ENCODE results near the gene CATSPER1. TPM values are rescaled to one million over a fixed set of nuclear protein-coding genes. Genes with fewer than 3 reads are reported as not detected.

The CATSPER1 gene
- total RNA-seq, 1 donor from 2014 or later: not detected

GRCh38 chr11:65973439-65974110 is 52.7 kb downstream of the CATSPER1 start:
- H3K79me2 ChIP-seq (ENCODE audit: low read depth): no peaks in the 10 kb centered on the region
- H2AFZ ChIP-seq (replicated peaks): no peak overlapping the region
- no peak overlapping the region for H3K4me2 ChIP-seq
- H3F3A ChIP-seq (ENCODE audit: low read depth): no peaks in the 10 kb centered on the region
- H3K9ac ChIP-seq: no peak overlapping the region
- H3K36me3 ChIP-seq: no peaks in the 10 kb centered on the region
- no peaks in the 10 kb centered on the region for H3K27me3 ChIP-seq
- no peaks in the 10 kb centered on the region for H3K4me1 ChIP-seq
- no peak overlapping the region for H3K27ac ChIP-seq
- TF ChIP-seq EZH2phosphoT487 (IDR thresholded peaks at IDR 0.05): no peak
- TF ChIP-seq, protein P1, sequence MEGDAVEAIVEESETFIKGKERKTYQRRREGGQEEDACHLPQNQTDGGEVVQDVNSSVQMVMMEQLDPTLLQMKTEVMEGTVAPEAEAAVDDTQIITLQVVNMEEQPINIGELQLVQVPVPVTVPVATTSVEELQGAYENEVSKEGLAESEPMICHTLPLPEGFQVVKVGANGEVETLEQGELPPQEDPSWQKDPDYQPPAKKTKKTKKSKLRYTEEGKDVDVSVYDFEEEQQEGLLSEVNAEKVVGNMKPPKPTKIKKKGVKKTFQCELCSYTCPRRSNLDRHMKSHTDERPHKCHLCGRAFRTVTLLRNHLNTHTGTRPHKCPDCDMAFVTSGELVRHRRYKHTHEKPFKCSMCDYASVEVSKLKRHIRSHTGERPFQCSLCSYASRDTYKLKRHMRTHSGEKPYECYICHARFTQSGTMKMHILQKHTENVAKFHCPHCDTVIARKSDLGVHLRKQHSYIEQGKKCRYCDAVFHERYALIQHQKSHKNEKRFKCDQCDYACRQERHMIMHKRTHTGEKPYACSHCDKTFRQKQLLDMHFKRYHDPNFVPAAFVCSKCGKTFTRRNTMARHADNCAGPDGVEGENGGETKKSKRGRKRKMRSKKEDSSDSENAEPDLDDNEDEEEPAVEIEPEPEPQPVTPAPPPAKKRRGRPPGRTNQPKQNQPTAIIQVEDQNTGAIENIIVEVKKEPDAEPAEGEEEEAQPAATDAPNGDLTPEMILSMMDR (IDR thresholded peaks at IDR 0.05): no peak
- TF ChIP-seq EZH2 (IDR thresholded peaks at IDR 0.05): no peak
- Mint-ChIP-seq H3K36me3 (peaks cover 36% of the 10 kb centered on the region), H3K4me1 (peaks cover 14% of the 10 kb centered on the region), H3K9me3 (no peaks in the 10 kb centered on the region), H3K27me3 (ENCODE audit: insufficient read depth, low read depth) (peaks cover 2% of the 10 kb centered on the region), H3K4me3 (peak overlapping the region; percentile 15), H3K27ac (no peak overlapping the region)
- H3K9me3 ChIP-seq (ENCODE audit: low read depth): no peaks in the 10 kb centered on the region
- no peak for DNase-seq (ENCODE audit: low spot score)
- no peaks in the 10 kb centered on the region for H4K20me1 ChIP-seq (ENCODE audit: low read depth)
- H3K4me3 ChIP-seq: no peak overlapping the region

- Mint-ChIP-seq H3K4me3 (no peak overlapping the region), H3K27ac (no peak overlapping the region), H3K36me3 (peaks cover 39% of the 10 kb centered on the region), H3K4me1 (peaks cover 14% of the 10 kb centered on the region), H3K27me3 (ENCODE audit: insufficient read depth, low read depth) (peaks cover 2% of the 10 kb centered on the region), H3K9me3 (no peaks in the 10 kb centered on the region)
- TF ChIP-seq, protein P1 (IDR thresholded peaks at IDR 0.05): no peak
- no peak for TF ChIP-seq EZH2 (IDR thresholded peaks at IDR 0.05)
- TF ChIP-seq EZH2phosphoT487 (IDR thresholded peaks at IDR 0.05): no peak
- Histone ChIP-seq H2AFZ (replicated peaks) (no peak overlapping the region), H3K9me3 (ENCODE audit: low read depth) (no peaks in the 10 kb centered on the region), H3K27me3 (no peaks in the 10 kb centered on the region), H3K27ac (no peak overlapping the region), H3K9ac (no peak overlapping the region), H3K36me3 (no peaks in the 10 kb centered on the region), H3K79me2 (ENCODE audit: low read depth) (no peaks in the 10 kb centered on the region), H3K4me3 (no peak overlapping the region), H4K20me1 (ENCODE audit: low read depth) (no peaks in the 10 kb centered on the region), H3F3A (ENCODE audit: low read depth) (no peaks in the 10 kb centered on the region), H3K4me1 (no peaks in the 10 kb centered on the region), H3K4me2 (no peak overlapping the region)
- DNase-seq (ENCODE audit: low spot score): no peak
Measured at GRCh38 chr11:65972116-65972515, 54.2 kb downstream of the CATSPER1 start.

- H3K9ac ChIP-seq: no peak overlapping the region
- no peak overlapping the region for H3K4me3 Mint-ChIP-seq
- TF ChIP-seq EZH2 (IDR thresholded peaks at IDR 0.05): no peak
- no peak for TF ChIP-seq EZH2phosphoT487 (IDR thresholded peaks at IDR 0.05)
- TF ChIP-seq, protein P1 (IDR thresholded peaks at IDR 0.05): no peak
- peaks cover 8% of the 10 kb centered on the region for H3K79me2 ChIP-seq (ENCODE audit: low read depth)
- peaks cover 44% of the 10 kb centered on the region for H3K36me3 Mint-ChIP-seq
- H3K36me3 ChIP-seq: no peaks in the 10 kb centered on the region
- no peaks in the 10 kb centered on the region for H3K27me3 ChIP-seq
- H3K4me1 Mint-ChIP-seq: peaks cover 13% of the 10 kb centered on the region
- peaks cover 3% of the 10 kb centered on the region for H4K20me1 ChIP-seq (ENCODE audit: low read depth)
- H2AFZ ChIP-seq (replicated peaks): no peak overlapping the region
- no peaks in the 10 kb centered on the region for H3F3A ChIP-seq (ENCODE audit: low read depth)
- DNase-seq (ENCODE audit: low spot score): no peak
- no peaks in the 10 kb centered on the region for H3K4me1 ChIP-seq
- H3K9me3 ChIP-seq (ENCODE audit: low read depth): no peaks in the 10 kb centered on the region
- H3K27me3 Mint-ChIP-seq (ENCODE audit: insufficient read depth, low read depth): peaks cover 4% of the 10 kb centered on the region
- H3K4me2 ChIP-seq: no peak overlapping the region
- no peaks in the 10 kb centered on the region for H3K9me3 Mint-ChIP-seq
- H3K27ac ChIP-seq: no peak overlapping the region
- H3K27ac Mint-ChIP-seq: peak overlapping the region; percentile 16
- no peak overlapping the region for H3K4me3 ChIP-seq
Measured at GRCh38 chr11:65968600-65969482, 57.4 kb downstream of the CATSPER1 start.

Data from neural progenitor cell (in vitro differentiated cells).